Adipocyte (in vitro differentiated cells): Measurements from ENCODE around the gene TSPAN19.

Experiments used
- DNase-seq: peaks from one replicate; pipeline ENCODE4 v3.0.0-alpha.2; 2015; ENCODE audit warnings: low read depth
- H3K27me3 ChIP-seq: replicated peaks from 2 replicates; pipeline ENCODE4 v1.7.0; 2013; ENCODE audit warnings: mild to moderate bottlenecking, low read length, moderate library complexity; ENCODE audit not compliant: control insufficient read depth, insufficient read depth
- H3K36me3 ChIP-seq: 2 replicates; pipeline ENCODE4 v1.7.0; 2013; ENCODE audit warnings: low read length, mild to moderate bottlenecking, moderate library complexity; ENCODE audit not compliant: control insufficient read depth, insufficient read depth, severe bottlenecking
- H3K4me1 ChIP-seq: 2 replicates; pipeline ENCODE4 v1.7.0; 2013; ENCODE audit warnings: mild to moderate bottlenecking, low read length, moderate library complexity; ENCODE audit not compliant: control insufficient read depth, insufficient read depth
- H3K4me3 ChIP-seq: 2 replicates; pipeline ENCODE4 v1.7.0; 2013; ENCODE audit warnings: mild to moderate bottlenecking, low read length, moderate library complexity
- H3K9ac ChIP-seq: 2 replicates; pipeline ENCODE4 v1.7.0; 2013; ENCODE audit warnings: mild to moderate bottlenecking, low read length, moderate library complexity
- H3K9me3 ChIP-seq: 2 replicates; pipeline ENCODE4 v1.7.0; 2013; ENCODE audit warnings: mild to moderate bottlenecking, low read length, moderate library complexity; ENCODE audit not compliant: control insufficient read depth

TSPAN19 gene

DNA sequence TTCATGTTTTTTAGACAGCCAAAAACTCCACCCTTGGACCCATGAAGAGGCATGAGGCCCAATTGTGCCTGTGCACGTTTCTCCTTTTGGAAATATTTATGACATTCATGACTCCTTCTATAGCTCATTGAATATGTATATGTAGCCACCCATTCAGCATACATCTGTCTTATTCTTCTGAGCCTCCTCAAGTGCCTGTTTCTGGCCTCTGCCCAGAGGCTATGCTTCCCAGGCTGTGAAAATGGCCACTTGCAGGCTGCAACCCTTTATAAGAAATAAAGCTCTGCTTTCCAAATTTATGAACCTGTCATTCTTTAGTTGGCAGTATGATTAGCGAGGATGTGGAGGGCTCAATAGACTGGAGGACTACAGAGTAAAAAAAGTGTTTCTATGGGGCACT lies 35.3 kb downstream of the TSPAN19 start:
- no peaks in the 10 kb centered on the region for H3K36me3 ChIP-seq
- H3K27me3 ChIP-seq: no peaks in the 10 kb centered on the region
- DNase-seq: no peak
- H3K9ac ChIP-seq: no peak overlapping the region
- no peaks in the 10 kb centered on the region for H3K9me3 ChIP-seq
- no peak overlapping the region for H3K4me3 ChIP-seq
- H3K4me1 ChIP-seq: peaks cover 4% of the 10 kb centered on the region

DNA sequence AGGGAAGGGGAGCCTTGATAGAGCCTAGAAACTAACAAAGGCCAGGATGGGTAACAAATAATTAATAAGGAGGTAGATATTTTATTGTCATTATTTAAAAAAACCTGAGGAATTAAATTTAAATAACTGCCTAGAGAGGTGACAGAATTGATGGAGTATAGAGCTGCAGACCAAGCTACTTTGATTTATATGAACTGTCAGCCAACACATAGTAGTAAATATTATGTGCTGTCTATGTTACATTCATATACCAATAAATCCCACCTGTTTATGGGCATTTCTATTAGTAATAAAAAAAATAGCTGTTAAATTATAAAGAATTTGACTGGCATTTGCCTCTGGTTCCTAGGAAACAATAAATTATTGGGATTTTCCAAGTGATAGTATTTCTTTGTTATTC lies 37.7 kb downstream of the TSPAN19 start:
- no peak overlapping the region for H3K9ac ChIP-seq
- no peak for DNase-seq
- no peaks in the 10 kb centered on the region for H3K36me3 ChIP-seq

GRCh38 chr12:84996759-84997158 lies 39.3 kb downstream of the TSPAN19 start:
- Histone ChIP-seq H3K9me3 (no peaks in the 10 kb centered on the region), H3K4me3 (no peak overlapping the region), H3K9ac (no peak overlapping the region), H3K27me3 (no peaks in the 10 kb centered on the region), H3K4me1 (peaks cover 10% of the 10 kb centered on the region), H3K36me3 (no peaks in the 10 kb centered on the region)
- no peak for DNase-seq

More for the DNA sequence above, 37.7 kb downstream of the TSPAN19 start:
- peaks cover 10% of the 10 kb centered on the region for H3K4me1 ChIP-seq
- H3K27me3 ChIP-seq: no peaks in the 10 kb centered on the region
- no peak overlapping the region for H3K4me3 ChIP-seq
- H3K9me3 ChIP-seq: no peaks in the 10 kb centered on the region

DNA sequence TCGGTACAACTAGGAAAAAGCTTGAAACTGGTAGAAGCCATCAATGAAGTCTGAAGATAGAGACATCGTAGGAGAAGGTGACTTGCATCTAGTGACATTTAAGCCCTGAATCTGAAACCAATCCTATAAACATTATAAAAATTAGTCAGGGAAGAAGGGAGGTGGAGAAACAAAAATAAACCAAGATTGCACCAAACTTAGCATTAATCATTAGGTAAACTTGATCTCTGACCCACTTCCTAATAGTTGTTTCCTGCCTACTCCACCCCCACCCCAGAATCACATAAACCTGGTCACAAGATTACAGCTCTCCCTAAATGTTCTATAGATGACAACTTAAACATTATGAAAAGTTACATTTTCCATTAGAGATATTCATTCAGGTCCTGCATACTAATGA lies 40.4 kb downstream of the TSPAN19 start:
- Histone ChIP-seq H3K9me3 (no peaks in the 10 kb centered on the region), H3K4me1 (peaks cover 10% of the 10 kb centered on the region), H3K4me3 (no peak overlapping the region), H3K27me3 (no peaks in the 10 kb centered on the region), H3K9ac (no peak overlapping the region), H3K36me3 (no peaks in the 10 kb centered on the region)
- no peak for DNase-seq

GRCh38 chr12:84994426-84994825 lies 41.7 kb downstream of the TSPAN19 start:
- Histone ChIP-seq H3K4me3 (no peak overlapping the region), H3K9me3 (no peaks in the 10 kb centered on the region), H3K4me1 (peaks cover 10% of the 10 kb centered on the region), H3K36me3 (no peaks in the 10 kb centered on the region), H3K9ac (no peak overlapping the region), H3K27me3 (no peaks in the 10 kb centered on the region)
- peak; percentile 20 for DNase-seq

DNA sequence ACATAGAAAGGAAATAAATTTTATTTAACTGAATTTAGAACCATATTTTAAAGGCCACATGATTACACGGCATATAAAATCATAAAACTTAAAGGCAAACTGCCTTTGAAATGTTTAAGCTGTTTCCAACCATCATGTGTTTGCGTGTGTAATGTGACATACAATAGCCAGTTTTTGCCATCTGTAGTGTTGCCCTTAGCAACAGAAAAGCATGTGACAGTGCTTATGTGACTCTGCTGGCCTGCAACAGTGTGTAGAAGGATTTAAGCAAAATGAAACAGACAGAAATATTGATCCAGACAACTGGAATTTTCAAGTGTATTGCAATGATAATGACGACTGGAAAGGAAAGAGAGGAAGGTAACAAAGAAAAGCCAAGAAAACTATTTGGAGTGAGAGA lies 49.5 kb downstream of the TSPAN19 start:
- no peaks in the 10 kb centered on the region for H3K9me3 ChIP-seq
- no peaks in the 10 kb centered on the region for H3K4me1 ChIP-seq
- H3K4me3 ChIP-seq: no peak overlapping the region
- no peaks in the 10 kb centered on the region for H3K36me3 ChIP-seq
- H3K27me3 ChIP-seq: no peaks in the 10 kb centered on the region
- no peak for DNase-seq
- no peak overlapping the region for H3K9ac ChIP-seq

DNA sequence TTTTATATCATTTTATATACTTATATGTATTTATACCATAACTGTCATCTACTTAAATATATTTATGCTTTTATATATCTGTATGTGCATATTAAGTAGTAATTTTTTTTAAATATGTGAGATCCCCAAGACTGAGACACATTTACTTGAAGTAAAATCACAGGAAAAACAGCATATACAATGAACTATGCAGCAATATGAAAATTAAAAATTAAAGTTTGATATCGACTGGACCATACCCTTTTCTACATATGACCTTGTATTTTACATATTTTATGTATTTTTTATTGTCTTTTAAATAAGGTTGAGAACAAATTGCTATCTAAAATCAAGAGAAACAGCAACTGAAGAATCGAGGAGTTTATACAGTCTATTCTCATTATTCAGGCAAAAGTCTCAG lies 50.0 kb downstream of the TSPAN19 start:
- Histone ChIP-seq H3K36me3 (no peaks in the 10 kb centered on the region), H3K9me3 (no peaks in the 10 kb centered on the region), H3K9ac (no peak overlapping the region), H3K4me3 (no peak overlapping the region), H3K27me3 (no peaks in the 10 kb centered on the region), H3K4me1 (no peaks in the 10 kb centered on the region)
- DNase-seq: no peak

- Histone ChIP-seq H3K27me3 (no peaks in the 10 kb centered on the region), H3K4me1 (no peaks in the 10 kb centered on the region), H3K9ac (no peak overlapping the region), H3K36me3 (no peaks in the 10 kb centered on the region), H3K4me3 (no peak overlapping the region), H3K9me3 (no peaks in the 10 kb centered on the region)
- DNase-seq: no peak
Measured at GRCh38 chr12:84983289-84983688, 52.8 kb downstream of the TSPAN19 start.

- no peak overlapping the region for H3K4me3 ChIP-seq
- H3K9me3 ChIP-seq: no peaks in the 10 kb centered on the region
- no peak overlapping the region for H3K9ac ChIP-seq
- H3K27me3 ChIP-seq: no peaks in the 10 kb centered on the region
- no peaks in the 10 kb centered on the region for H3K4me1 ChIP-seq
- no peak for DNase-seq
- no peaks in the 10 kb centered on the region for H3K36me3 ChIP-seq
Measured at GRCh38 chr12:84982888-84983287, 53.2 kb downstream of the TSPAN19 start.

DNA sequence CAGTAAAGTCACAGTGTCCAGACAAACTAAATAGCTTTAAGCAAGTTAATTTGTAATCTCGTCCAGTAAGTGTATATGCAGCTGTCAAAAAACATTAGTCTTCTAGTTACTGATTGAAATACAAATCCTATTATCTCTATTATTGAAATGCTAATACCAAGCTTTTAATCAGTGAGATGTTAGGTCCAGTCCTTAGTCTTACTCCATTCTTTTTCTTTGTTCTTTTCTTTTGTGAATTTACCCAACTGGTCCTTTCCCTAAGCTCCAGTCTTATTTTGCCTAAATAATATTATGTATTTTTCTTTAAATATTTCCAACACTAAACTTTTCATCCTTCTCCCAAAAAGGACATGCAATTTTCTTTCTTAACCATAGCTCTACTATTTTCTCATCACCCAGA lies 57.2 kb downstream of the TSPAN19 start:
- Histone ChIP-seq H3K9ac (no peak overlapping the region), H3K4me1 (peaks cover 5% of the 10 kb centered on the region), H3K36me3 (no peaks in the 10 kb centered on the region), H3K27me3 (no peaks in the 10 kb centered on the region), H3K4me3 (no peak overlapping the region), H3K9me3 (peaks cover 6% of the 10 kb centered on the region)
- no peak for DNase-seq

- DNase-seq: no peak
- Histone ChIP-seq H3K4me3 (no peak overlapping the region), H3K4me1 (peaks cover 10% of the 10 kb centered on the region)
Measured at GRCh38 chr12:84976133-84976532, 59.9 kb downstream of the TSPAN19 start.

DNA sequence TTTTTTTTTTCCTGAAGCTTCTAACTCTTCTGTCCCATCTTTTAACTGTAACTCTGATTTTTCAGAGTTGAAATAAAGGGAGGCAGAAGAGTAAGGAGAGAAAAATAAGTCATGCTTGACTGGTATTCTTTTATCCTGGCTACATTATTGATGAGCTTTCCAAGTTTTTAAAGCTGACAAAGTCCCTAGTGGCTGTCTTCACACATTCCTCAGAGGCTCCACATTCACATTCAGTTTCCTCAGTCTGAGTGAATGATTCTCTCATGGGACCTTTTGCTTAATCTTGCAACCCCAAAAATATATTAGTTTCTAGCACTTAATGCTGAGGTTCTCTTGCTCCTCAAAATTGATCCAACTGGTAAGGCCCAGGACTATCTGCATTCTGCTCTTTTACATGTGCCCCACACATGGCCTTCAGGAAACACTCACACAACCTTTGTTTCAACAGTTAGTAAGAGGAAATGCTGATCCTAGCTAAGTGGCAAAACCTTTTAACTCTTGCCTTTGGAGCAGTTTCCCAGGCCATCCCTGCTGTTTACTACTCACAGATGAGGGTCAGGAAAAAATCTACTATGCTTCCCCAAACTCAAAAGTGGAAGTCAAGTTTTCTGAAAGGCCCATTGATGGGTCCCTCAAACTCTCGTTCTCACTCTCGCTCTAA lies 61.8 kb downstream of the TSPAN19 start:
- Histone ChIP-seq H3K36me3 (no peaks in the 10 kb centered on the region), H3K9me3 (peaks cover 6% of the 10 kb centered on the region), H3K27me3 (no peaks in the 10 kb centered on the region), H3K9ac (no peak overlapping the region), H3K4me1 (peaks cover 10% of the 10 kb centered on the region), H3K4me3 (no peak overlapping the region)
- no peak for DNase-seq

More at GRCh38 chr12:84976133-84976532, 59.9 kb downstream of the TSPAN19 start:
- H3K9ac ChIP-seq: no peak overlapping the region
- H3K9me3 ChIP-seq: peaks cover 6% of the 10 kb centered on the region
- no peaks in the 10 kb centered on the region for H3K36me3 ChIP-seq
- no peaks in the 10 kb centered on the region for H3K27me3 ChIP-seq
